EH (cell line): ENCODE measurements around the gene KCNJ1.

Experiments used
- DNase-seq: peaks from one replicate; pipeline ENCODE4 v3.0.0-alpha.2; 2015; ENCODE audit warnings: low read depth

The KCNJ1 gene

DNA sequence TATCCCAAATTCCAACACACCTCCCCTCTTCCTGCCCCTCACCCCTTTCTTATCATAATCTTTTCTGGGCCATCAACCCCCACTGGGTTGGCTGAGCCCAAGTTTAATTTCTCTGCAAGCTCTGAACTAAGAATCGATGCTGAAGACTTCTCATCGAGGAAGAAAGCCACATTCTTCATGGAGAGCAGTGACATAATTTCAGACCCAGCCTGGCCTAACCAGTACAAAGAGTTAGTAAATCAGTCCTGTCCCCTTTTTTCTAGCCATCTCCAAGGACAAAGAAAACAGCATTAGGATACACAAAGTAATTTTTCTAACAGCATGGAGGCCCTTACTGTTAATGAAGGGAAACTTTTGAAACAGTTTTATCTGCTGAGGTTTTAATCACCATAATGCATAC, 45.0 kb downstream of the KCNJ1 start:
- no peak for DNase-seq

DNA sequence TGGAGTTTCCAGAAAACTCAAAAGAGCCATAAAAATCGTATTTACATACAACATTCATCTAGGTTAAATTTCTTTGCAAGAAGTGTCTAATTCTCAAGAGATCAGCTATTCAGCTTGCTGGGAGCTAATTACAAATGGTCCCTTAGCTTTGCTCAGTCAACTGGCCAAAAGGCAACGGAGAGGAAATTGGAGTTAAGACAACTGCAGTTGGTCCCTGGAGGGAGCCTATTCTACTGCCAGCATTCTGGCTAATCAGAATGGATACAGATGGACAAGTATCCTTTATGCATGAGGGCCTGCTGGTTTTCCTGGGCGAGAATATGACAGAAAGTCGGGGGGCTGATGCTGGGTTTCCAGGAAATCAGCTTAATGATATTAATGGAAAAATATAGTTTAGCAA, 45.5 kb downstream of the KCNJ1 start:
- no peak for DNase-seq

- DNase-seq: no peak
Observed at GRCh38 chr11:128819198-128819597, 47.9 kb downstream of the KCNJ1 start.

- DNase-seq: peak; percentile 95
Observed at GRCh38 chr11:128814856-128815705, 52.0 kb downstream of the KCNJ1 start.

GRCh38 chr11:128813729-128814128, 53.4 kb downstream of the KCNJ1 start:
- DNase-seq: no peak

DNA sequence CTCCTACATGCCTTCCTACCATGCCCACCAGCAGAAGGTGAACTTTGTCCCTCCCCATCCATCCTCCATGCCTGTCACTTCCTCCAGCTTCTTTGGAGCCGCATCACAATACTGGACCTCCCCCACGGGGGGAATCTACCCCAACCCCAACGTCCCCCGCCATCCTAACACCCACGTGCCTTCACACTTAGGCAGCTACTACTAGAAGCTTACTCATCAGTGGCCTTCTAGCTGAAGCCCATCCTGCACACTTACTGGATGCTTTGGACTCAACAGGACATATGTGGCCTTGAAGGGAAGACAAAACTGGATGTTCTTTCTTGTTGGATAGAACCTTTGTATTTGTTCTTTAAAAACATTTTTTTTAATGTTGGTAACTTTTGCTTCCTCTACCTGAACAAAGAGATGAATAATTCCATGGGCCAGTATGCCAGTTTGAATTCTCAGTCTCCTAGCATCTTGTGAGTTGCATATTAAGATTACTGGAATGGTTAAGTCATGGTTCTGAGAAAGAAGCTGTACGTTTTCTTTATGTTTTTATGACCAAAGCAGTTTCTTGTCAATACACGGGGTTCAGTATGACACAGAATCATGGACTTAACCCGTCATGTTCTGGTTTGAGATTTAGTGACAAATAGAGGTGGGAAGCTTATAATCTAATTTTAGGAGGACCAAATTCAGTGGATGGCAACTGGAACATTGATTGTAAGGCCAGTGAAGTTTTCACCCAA, 56.1 kb downstream of the KCNJ1 start:
- no peak for DNase-seq

- DNase-seq: no peak
Observed at GRCh38 chr11:128809128-128809527, 58.0 kb downstream of the KCNJ1 start.

- no peak for DNase-seq
Observed at GRCh38 chr11:128807909-128808308, 59.2 kb downstream of the KCNJ1 start.

GRCh38 chr11:128806506-128807261, 60.4 kb downstream of the KCNJ1 start:
- DNase-seq: peak; percentile 43

DNA sequence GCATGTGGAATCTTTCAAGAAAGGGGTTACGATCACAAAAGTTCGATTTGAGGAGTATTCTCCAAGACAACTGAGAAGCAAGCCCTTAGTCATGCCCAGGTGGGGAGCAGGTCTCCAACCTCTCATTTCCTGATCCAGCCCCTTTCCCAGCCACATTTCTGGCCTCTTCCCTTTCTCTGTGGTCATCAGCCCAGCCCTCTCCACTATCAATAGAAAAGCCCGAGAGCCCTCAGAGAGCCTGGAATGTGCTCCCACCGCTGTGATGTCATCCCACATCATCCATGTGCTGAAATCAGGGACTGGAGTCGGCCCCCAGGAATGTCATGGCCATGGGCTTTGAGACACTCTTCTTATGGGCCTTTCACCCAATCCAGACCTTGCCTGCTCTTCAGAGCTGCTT, 62.6 kb downstream of the KCNJ1 start:
- DNase-seq: peak; percentile 68

- DNase-seq: peak; percentile 28
Observed at GRCh38 chr11:128803449-128804245, 63.4 kb downstream of the KCNJ1 start.

DNA sequence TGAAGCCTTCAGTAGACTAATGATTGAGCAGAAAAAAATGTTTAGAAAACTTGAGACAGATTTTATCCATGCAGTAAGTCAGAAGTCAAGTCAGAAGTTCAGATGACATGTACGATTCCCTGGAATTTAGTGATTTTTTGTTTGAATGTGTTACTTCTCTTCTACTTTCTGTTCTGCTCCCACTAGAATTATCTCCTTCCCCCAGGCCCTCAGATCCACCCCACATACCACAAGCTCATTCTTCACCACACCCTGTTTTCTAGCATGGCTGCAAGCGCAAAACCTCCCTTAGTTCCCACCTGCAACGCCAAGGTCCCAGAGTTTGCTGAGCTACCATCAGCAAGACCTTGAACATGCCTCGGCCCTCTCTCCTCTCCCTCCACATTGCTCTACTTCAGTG, 64.1 kb downstream of the KCNJ1 start:
- no peak for DNase-seq

- DNase-seq: peak; percentile 64
Observed at GRCh38 chr11:128802358-128802981, 64.6 kb downstream of the KCNJ1 start.

DNA sequence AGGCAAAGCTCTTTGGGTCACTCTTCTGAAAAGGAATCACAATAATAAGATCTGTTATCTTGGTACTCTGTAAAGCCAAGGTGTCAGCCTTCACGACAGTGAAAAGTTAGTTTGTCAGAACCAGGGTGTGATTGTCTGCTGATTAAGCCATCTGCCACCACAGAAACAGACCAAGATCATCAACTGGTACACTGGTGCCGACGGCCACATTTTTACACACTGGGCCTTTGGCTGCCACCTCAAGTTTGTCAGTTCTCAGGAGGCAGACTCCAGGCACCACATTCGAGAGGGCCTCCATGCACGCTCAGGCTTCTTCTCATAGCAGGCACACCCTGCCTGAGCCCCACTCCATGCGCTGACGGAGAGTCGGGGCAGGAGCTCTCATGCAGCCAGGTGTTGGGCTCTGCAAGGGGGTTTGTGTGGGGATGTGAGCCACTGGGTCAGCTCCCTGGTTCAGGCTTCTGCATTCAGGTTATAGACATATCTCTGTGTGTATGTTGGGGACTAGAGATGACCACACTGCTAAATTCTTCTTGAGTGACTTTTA, 66.2 kb downstream of the KCNJ1 start:
- no peak for DNase-seq

- DNase-seq: peak; percentile 86
Observed at GRCh38 chr11:128796270-128796669, 70.8 kb downstream of the KCNJ1 start.

DNA sequence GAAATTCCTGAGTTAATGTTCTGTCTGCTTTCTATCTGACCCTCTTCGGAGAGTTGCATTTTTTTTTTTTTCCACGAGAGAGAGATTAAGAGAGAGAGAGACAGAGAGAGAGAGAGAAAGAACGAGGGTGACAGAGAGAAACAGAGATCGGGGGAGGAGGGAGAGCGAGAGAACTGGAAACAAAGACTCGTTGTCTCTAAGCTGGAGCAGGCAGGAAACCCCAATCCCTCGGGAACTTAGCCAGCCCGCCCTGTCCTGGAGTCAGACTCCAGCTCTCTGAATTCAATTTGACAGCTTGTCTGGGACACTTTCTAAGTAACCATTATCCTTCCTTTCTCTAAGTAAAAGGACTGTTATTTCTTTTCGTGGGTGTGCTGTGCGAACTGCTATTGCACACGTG, 76.9 kb downstream of the KCNJ1 start:
- DNase-seq: no peak

DNA sequence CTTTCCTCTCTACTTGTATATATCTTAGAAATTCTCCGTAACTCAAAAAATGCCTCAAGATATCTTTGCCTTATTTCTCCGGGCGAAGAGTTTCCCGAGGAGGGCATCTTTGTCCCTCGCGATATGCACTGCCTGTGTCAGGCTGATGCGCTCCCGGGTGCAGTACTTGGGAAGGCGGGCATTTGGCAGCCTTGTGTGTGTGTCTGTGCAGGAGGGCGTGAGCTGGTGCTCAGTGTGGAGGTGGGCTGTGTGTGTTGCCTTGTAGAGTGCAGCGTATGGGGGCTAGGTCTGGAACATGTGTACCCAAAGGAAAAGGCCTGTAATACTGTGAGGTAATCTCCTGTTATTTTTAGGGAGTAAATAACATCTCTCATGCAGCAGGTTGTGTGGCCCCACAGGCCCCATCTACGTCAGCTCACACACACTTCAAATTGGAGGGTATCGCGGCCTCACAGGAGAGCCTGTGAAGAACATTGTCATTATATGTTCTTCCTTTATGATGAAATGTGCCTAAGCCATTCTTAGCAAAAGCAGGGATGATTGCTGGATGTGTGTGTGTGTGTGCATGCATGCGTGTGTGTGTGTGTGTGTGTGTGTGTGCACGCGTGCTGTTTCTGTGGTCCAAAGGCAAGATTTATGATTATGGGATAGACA, 77.5 kb downstream of the KCNJ1 start:
- DNase-seq: no peak
